Endothelial cell of hepatic sinusoid (primary cell): ENCODE results near the gene TICAM2.

Source experiments
- in situ Hi-C: cut with HindIII; loops from 2 replicates; pipeline ENCODE4 v1.10.0; 2017; ENCODE audit warnings: low sequenced_read_pairs

Gene TICAM2

GRCh38 chr5:115611873-115612272 is 9.6 kb upstream of the TICAM2 start:
- in situ Hi-C loops, result no loop called here

- in situ Hi-C loops, result loop anchor here (5.0 kb wide), 1 partner anchor 66 kb away; the partner anchor contains the start of gene FEM1C
Measured at GRCh38 chr5:115607935-115608334, 5.7 kb upstream of the TICAM2 start.

GRCh38 chr5:115605436-115605835 is 3.2 kb upstream of the TICAM2 start:
- in situ Hi-C loops, result loop anchor here (5.0 kb wide), 1 partner anchor 63 kb away; the partner anchor contains the start of gene FEM1C

GRCh38 chr5:115602591-115603125 is 379 bp upstream of the TICAM2 start:
- in situ Hi-C loops, result no loop called here

GRCh38 chr5:115600766-115601165 is 1.5 kb downstream of the TICAM2 start:
- in situ Hi-C loops, result no loop called here

- in situ Hi-C loops, result no loop called here
Measured at GRCh38 chr5:115599924-115600323, 2.4 kb downstream of the TICAM2 start.

GRCh38 chr5:115599502-115599901 is 2.8 kb downstream of the TICAM2 start:
- in situ Hi-C loops, result no loop called here

GRCh38 chr5:115594128-115595047 is 7.9 kb downstream of the TICAM2 start:
- in situ Hi-C loops, result no loop called here

GRCh38 chr5:115589043-115589442 is 13.2 kb downstream of the TICAM2 start:
- in situ Hi-C loops, result no loop called here

GRCh38 chr5:115588640-115589039 is 13.6 kb downstream of the TICAM2 start:
- in situ Hi-C loops, result no loop called here

- in situ Hi-C loops, result no loop called here
Measured at GRCh38 chr5:115586525-115587146, 15.6 kb downstream of the TICAM2 start.

- in situ Hi-C loops, result no loop called here
Measured at GRCh38 chr5:115585265-115585664, 17.0 kb downstream of the TICAM2 start.

- in situ Hi-C loops, result no loop called here
Measured at GRCh38 chr5:115584501-115584900, 17.8 kb downstream of the TICAM2 start.

GRCh38 chr5:115583474-115583873 is 18.8 kb downstream of the TICAM2 start:
- in situ Hi-C loops, result no loop called here

GRCh38 chr5:115580941-115581340 is 21.3 kb downstream of the TICAM2 start:
- in situ Hi-C loops, result no loop called here

- in situ Hi-C loops, result no loop called here
Measured at GRCh38 chr5:115579747-115580173, 22.5 kb downstream of the TICAM2 start.

GRCh38 chr5:115579216-115579615 is 23.1 kb downstream of the TICAM2 start:
- in situ Hi-C loops, result no loop called here

GRCh38 chr5:115578657-115579056 is 23.6 kb downstream of the TICAM2 start:
- in situ Hi-C loops, result no loop called here

- in situ Hi-C loops, result no loop called here
Measured at GRCh38 chr5:115577741-115578140, 24.5 kb downstream of the TICAM2 start.

- in situ Hi-C loops, result no loop called here
Measured at GRCh38 chr5:115577329-115577728, 24.9 kb downstream of the TICAM2 start.

GRCh38 chr5:115575167-115576070 is 26.9 kb downstream of the TICAM2 start:
- in situ Hi-C loops, result no loop called here
